Uterus (tissue), 2 donors: ENCODE measurements around the gene RNU6-1.

Source experiments
- POLR2A ChIP-seq, 2 donors: fragments of 450-650 bp; IDR thresholded peaks; one replicate each; pipeline ENCODE4 v1.6.1; 2016; ENCODE audit warnings: antibody characterized with exemption in 2 of 2, mild to moderate bottlenecking in 1 of 2, moderate library complexity in 1 of 2
- TF ChIP-seq, protein P1 (sequence below), 4 experiments: fragments of 200-600 bp in 2 of 4; fragments of 450-650 bp in 2 of 4; sonication (generic) in 2 of 4; IDR thresholded peaks; one replicate each; pipeline ENCODE4 v1.5.1; 2016 to 2019; ENCODE audit warnings: antibody characterized with exemption in 4 of 4, mild to moderate bottlenecking in 2 of 4, moderate library complexity in 1 of 4

DNA sequence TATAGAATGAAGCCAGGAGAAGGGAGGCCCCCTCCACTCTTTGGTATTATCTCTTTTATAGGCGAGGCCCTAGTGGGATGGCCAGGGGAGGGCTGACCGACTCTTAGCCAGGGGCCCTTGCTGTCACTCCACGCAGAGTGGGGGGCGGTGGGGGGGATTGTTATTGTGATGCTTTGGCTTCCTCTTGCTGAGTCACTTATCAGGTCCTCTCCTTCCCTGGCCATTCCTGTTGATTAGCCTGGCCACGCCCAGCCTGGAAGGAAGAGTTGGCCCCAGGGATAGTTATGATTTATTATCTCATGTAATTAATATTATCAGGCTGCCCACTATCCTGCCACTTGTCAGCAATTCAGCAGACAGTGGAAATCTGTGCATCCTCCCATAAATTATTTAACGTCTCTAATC, 40.0 kb downstream of the RNU6-1 start:
- TF ChIP-seq, protein P1, sequence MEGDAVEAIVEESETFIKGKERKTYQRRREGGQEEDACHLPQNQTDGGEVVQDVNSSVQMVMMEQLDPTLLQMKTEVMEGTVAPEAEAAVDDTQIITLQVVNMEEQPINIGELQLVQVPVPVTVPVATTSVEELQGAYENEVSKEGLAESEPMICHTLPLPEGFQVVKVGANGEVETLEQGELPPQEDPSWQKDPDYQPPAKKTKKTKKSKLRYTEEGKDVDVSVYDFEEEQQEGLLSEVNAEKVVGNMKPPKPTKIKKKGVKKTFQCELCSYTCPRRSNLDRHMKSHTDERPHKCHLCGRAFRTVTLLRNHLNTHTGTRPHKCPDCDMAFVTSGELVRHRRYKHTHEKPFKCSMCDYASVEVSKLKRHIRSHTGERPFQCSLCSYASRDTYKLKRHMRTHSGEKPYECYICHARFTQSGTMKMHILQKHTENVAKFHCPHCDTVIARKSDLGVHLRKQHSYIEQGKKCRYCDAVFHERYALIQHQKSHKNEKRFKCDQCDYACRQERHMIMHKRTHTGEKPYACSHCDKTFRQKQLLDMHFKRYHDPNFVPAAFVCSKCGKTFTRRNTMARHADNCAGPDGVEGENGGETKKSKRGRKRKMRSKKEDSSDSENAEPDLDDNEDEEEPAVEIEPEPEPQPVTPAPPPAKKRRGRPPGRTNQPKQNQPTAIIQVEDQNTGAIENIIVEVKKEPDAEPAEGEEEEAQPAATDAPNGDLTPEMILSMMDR (IDR thresholded peaks at IDR 0.05) = no peak
- no peak for TF ChIP-seq POLR2A (IDR thresholded peaks at IDR 0.05)
